ENCODE measurements around the gene CHD6.

Gene CHD6

GRCh38 chr20:41387444-41387851 is 230.7 kb downstream of the CHD6 start:
- DNase-seq, result no peak

GRCh38 chr20:41386502-41387427 is 231.4 kb downstream of the CHD6 start:
- no peak for DNase-seq

GRCh38 chr20:41382791-41383305 is 235.3 kb downstream of the CHD6 start:
- DNase-seq, result no peak

- DNase-seq, result no peak
These were observed 237.5 kb downstream of the CHD6 start for GRCh38 chr20:41380551-41381193.

GRCh38 chr20:41379551-41379950 is 238.6 kb downstream of the CHD6 start:
- DNase-seq, result no peak

- no peak for DNase-seq
These were observed 240.9 kb downstream of the CHD6 start for GRCh38 chr20:41377275-41377674.

GRCh38 chr20:41376349-41376748 is 241.8 kb downstream of the CHD6 start:
- DNase-seq, result no peak

- no peak for DNase-seq
These were observed 242.3 kb downstream of the CHD6 start for GRCh38 chr20:41375846-41376245.

GRCh38 chr20:41373931-41374920 is 244.0 kb downstream of the CHD6 start:
- no peak for DNase-seq

GRCh38 chr20:41373251-41373783 is 244.9 kb downstream of the CHD6 start:
- DNase-seq, result no peak

- no peak for DNase-seq
These were observed 246.8 kb downstream of the CHD6 start for GRCh38 chr20:41371371-41371770.

- no peak for DNase-seq
These were observed 248.0 kb downstream of the CHD6 start for GRCh38 chr20:41370176-41370575.

- no peak for DNase-seq
These were observed 248.5 kb downstream of the CHD6 start for GRCh38 chr20:41369673-41370072.

- DNase-seq, result no peak
These were observed 250.2 kb downstream of the CHD6 start for GRCh38 chr20:41367956-41368355.

- DNase-seq, result no peak
These were observed 250.8 kb downstream of the CHD6 start for GRCh38 chr20:41367393-41367695.

- no peak for DNase-seq
These were observed 251.4 kb downstream of the CHD6 start, which contains the start of gene EMILIN3 for GRCh38 chr20:41366546-41367392. EMILIN3 (minus strand) TSS chr20:41366818; CDS start chr20:41366634, 184 bp downstream.

- no peak for DNase-seq
These were observed 252.2 kb downstream of the CHD6 start for GRCh38 chr20:41365777-41366545.

GRCh38 chr20:41364967-41365765 is 253.0 kb downstream of the CHD6 start:
- DNase-seq, result no peak

GRCh38 chr20:41364236-41364855 is 253.8 kb downstream of the CHD6 start:
- no peak for DNase-seq
